K562 (cell line): ENCODE results near the gene SPATS2L. TPM values are rescaled to one million over a fixed set of nuclear protein-coding genes. Genes with fewer than 3 reads are reported as not detected.

Experiments
- ATAC-seq: fragments of 200-7000 bp; cut with Tn5 transposase; 3 replicates; pipeline ENCODE4 v1.9.1; 2020; ENCODE audit warnings: moderate library complexity
- BruUV-seq: library from RNA; stranded (reverse); fragments of 400-500 nt; replicated peaks from 2 replicates; lab custom pipeline; 2021; lab: Mats Ljungman, UMichigan
- CTCF ChIA-PET: fragments of 300-600 bp; formaldehyde crosslinking; extraction: SDS; loops from one replicate; lab custom pipeline; 2021; ENCODE audit warnings: low intra/inter-chr PET ratio; lab: Yijun Ruan, JAX
- POLR2A ChIA-PET: fragments of 300-600, 350-650 bp; sonication (Branson Sonifier 250); formaldehyde crosslinking; extraction: SDS; loops from one replicate; lab custom pipeline; 2021; ENCODE audit warnings: antibody characterized with exemption, inconsistent platforms; lab: Yijun Ruan, JAX
- DNase-seq, 4 experiments: peaks; one replicate each; pipeline versions ENCODE4 v3.0.0 to v3.0.0-alpha.2; 2011 to 2018; ENCODE audit warnings: low spot score in 3 of 4, mixed read lengths in 3 of 4; ENCODE audit errors: extremely low read depth in 1 of 4
- FAIRE-seq: peaks from 2 replicates; lab custom pipeline; 2011; peaks lifted over from hg19 to GRCh38; lab: Jason Lieb, UNC
- H2AFZ ChIP-seq: 2 replicates; pipeline ENCODE4 v1.6.0; 2011; ENCODE audit warnings: low read depth, low read length, control low read depth, inconsistent platforms
- H3K27ac ChIP-seq: fragments of 200-600 bp; 3 replicates; pipeline ENCODE4 v1.8.0; 2011; ENCODE audit warnings: low read depth, mild to moderate bottlenecking, control low read depth, inconsistent platforms, low read length, moderate library complexity, mixed read lengths; ENCODE audit errors: extremely low read depth
- H3K27me3 ChIP-seq, 2 experiments: fragments of 300-600 bp in 1 of 2; 2 replicates in 1 of 2; 3 replicates in 1 of 2; pipeline versions ENCODE4 v1.6.0 to v1.8.0; 2011; ENCODE audit warnings: inconsistent platforms in 2 of 2, low read length in 2 of 2, mild to moderate bottlenecking in 1 of 2, mixed read lengths in 1 of 2, moderate library complexity in 1 of 2; ENCODE audit not compliant: control insufficient read depth in 2 of 2, insufficient read depth in 2 of 2
- H3K36me3 ChIP-seq: fragments of 300-600 bp; 3 replicates; pipeline ENCODE4 v1.8.0; 2011; ENCODE audit warnings: mild to moderate bottlenecking, low read length, inconsistent platforms; ENCODE audit not compliant: control insufficient read depth, insufficient read depth
- H3K4me1 ChIP-seq, 2 experiments: fragments of 200-600 bp in 1 of 2; replicated peaks in 1 of 2; 2 replicates in 1 of 2; 3 replicates in 1 of 2; pipeline versions ENCODE4 v1.5.1 to v1.8.0; 2011; ENCODE audit warnings: inconsistent platforms in 2 of 2, low read length in 2 of 2, mild to moderate bottlenecking in 1 of 2, mixed read lengths in 1 of 2, moderate library complexity in 1 of 2; ENCODE audit not compliant: control insufficient read depth in 2 of 2, insufficient read depth in 2 of 2
- H3K4me2 ChIP-seq: 2 replicates; pipeline ENCODE4 v1.6.1; 2011; ENCODE audit warnings: low read length, control low read depth, inconsistent platforms, mixed read lengths; ENCODE audit not compliant: insufficient read depth
- H3K4me3 ChIP-seq: fragments of 200-600 bp; sonication (generic), shearing (Covaris generic); 2 replicates; pipeline ENCODE4 v1.5.1; 2016; ENCODE audit warnings: control low read depth, inconsistent platforms
- H3K79me2 ChIP-seq: fragments of 200-600 bp; 3 replicates; pipeline ENCODE4 v1.8.0; 2011; ENCODE audit warnings: low read length, inconsistent platforms; ENCODE audit not compliant: control insufficient read depth, insufficient read depth
- H3K9ac ChIP-seq, 2 experiments: 2 replicates each; pipeline versions ENCODE4 v1.6.0 to v1.6.1; 2011; ENCODE audit warnings: low read depth in 2 of 2, low read length in 2 of 2, control low read depth in 1 of 2, inconsistent platforms in 1 of 2, mild to moderate bottlenecking in 1 of 2, mixed read lengths in 1 of 2; ENCODE audit not compliant: insufficient read depth in 1 of 2
- H3K9me1 ChIP-seq: one replicate; pipeline ENCODE4 v1.6.0; 2011; ENCODE audit warnings: inconsistent platforms, mild to moderate bottlenecking, low read length, moderate library complexity; ENCODE audit not compliant: control insufficient read depth, insufficient read depth
- H3K9me3 ChIP-seq: replicated peaks from 2 replicates; pipeline ENCODE4 v1.5.1; 2011; ENCODE audit warnings: low read depth, low read length, inconsistent platforms; ENCODE audit not compliant: control insufficient read depth, insufficient read depth
- H4K20me1 ChIP-seq: replicated peaks from 2 replicates; pipeline ENCODE4 v1.6.1; 2011; ENCODE audit warnings: low read length, inconsistent platforms, mixed read lengths; ENCODE audit not compliant: control insufficient read depth, insufficient read depth
- CEBPG ChIP-seq, 3 experiments: fragments of 200-800 bp in 1 of 3; sonication (Bioruptor generic) in 1 of 3; sonication (generic) in 1 of 3; formaldehyde crosslinking in 1 of 3; IDR thresholded peaks in 2 of 3; conservative IDR thresholded peaks in 1 of 3; 2 replicates each; pipeline versions ENCODE4 v1.6.1 to v1.8.0; 2016 to 2022; ENCODE audit warnings: missing compliant biosample characterization in 2 of 3, missing genetic modification characterization in 2 of 3, mild to moderate bottlenecking in 1 of 3, missing genetic modification reagents in 1 of 3
- FOXP4 ChIP-seq: sonication (generic); formaldehyde crosslinking; IDR thresholded peaks from 2 replicates; pipeline ENCODE4 v1.8.0; 2022; ENCODE audit warnings: mild to moderate bottlenecking, missing genetic modification reagents, borderline replicate concordance
- GABPB1 ChIP-seq: sonication (generic); formaldehyde crosslinking; IDR thresholded peaks from 2 replicates; pipeline ENCODE4 v1.8.0; 2022; ENCODE audit warnings: mild to moderate bottlenecking, missing genetic modification reagents
- JUN ChIP-seq, 2 experiments: sonication (generic) in 1 of 2; formaldehyde crosslinking in 1 of 2; IDR thresholded peaks; 2 replicates each; pipeline versions ENCODE4 v1.6.1 to v1.8.0; 2012 to 2022; ENCODE audit warnings: borderline replicate concordance in 2 of 2, mild to moderate bottlenecking in 2 of 2, improper control_type of control experiment in 1 of 2, low read depth in 1 of 2, low read length in 1 of 2, missing genetic modification reagents in 1 of 2
- WGBS: fragments of 100-300 bp; shearing (Covaris generic); methylation state at CpG from one replicate; pipeline ENCODE4 v1.1.6; 2016; ENCODE audit warnings: low coverage, mixed read lengths; ENCODE audit not compliant: insufficient coverage; ENCODE audit errors: missing lambda C conversion rate; 5-methylcytosine and 5-hydroxymethylcytosine counted together
- in situ Hi-C: fragments of 300-500 bp; cut with MboI; formaldehyde crosslinking; loops from 4 replicates; pipeline ENCODE4 v1.15.0; 2018; ENCODE audit warnings: inconsistent platforms, mixed read lengths
- intact Hi-C: fragments of 100-400 bp; cut with micrococcal nuclease; formaldehyde crosslinking; loops from 2 replicates; pipeline ENCODE4 v1.14.2; 2022
- polyA plus RNA-seq, 8 experiments: library from polyadenylated mRNA; depleted of rRNA in 4 of 8; stranded (reverse) in 5 of 8; unstranded in 3 of 8; fragments of >200 nt; fragmentation: Nextera tagmentation in 2 of 8; fragmentation: Illumina TruSeq in 1 of 8; extraction: Ambion mirVana in 2 of 8; extraction: Trizol in 1 of 8; gene quantifications; 2 replicates each; pipeline versions ENCODE4 v1.2.1 to v1.2.3, GENCODE V29; 2011 to 2014; ENCODE audit warnings: inconsistent platforms in 1 of 8, missing spikeins in 1 of 8
- total RNA-seq, 7 experiments: library from RNA; depleted of rRNA in 6 of 7; stranded (reverse); fragments of >200 nt in 6 of 7; fragmentation: Illumina TruSeq in 2 of 7; extraction: Trizol in 2 of 7; gene quantifications; 2 replicates each; pipeline versions ENCODE4 v1.2.1 to v1.2.3, GENCODE V29; 2011 to 2021; ENCODE audit warnings: low replicate concordance in 1 of 7

Gene SPATS2L
- total and polyA plus RNA-seq, 9 of the 15 experiments (the other 6 are each of a cell fraction or from before 2014, with no cell fraction given), result 11.3 to 41.5 (median 24.9) TPM

DNA sequence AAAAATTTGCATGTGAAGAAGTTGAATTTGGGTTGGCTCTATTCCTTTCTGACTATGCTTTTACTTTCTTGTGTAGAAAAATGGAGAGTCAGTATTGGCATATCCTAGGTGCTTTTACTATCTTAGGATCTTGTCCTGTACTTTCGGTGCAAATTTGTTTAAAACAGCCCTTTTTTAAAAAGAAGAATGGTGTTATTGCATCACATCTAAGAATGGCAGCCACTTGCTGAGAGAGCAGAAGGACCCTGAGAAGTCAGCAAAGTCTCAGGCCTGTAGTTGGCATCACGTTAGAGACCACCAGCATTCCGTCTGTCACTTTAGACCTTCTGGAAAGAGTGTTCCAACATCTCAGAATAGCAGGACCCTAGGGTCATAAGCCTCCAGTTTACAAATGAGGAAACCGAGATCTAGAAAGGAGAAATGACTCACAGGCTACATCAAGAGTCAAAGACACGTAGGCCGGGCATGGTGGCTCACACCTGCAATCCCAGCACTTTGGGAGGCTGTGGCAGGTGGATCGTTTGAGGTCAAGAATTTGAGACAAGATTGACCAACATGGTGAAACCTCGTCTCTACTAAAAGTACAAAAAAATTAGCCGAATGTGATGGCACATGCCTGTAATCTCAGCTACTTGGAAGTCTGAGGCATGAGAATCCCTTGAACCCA lies 42.5 kb downstream of the SPATS2L start:
- Histone ChIP-seq H3K9me1 (no peaks in the 10 kb centered on the region), H3K4me2 (no peak overlapping the region), H2AFZ (no peak overlapping the region), H4K20me1 (no peaks in the 10 kb centered on the region), H3K9me3 (no peaks in the 10 kb centered on the region), H3K27me3 (no peaks in the 10 kb centered on the region), H3K4me3 (no peak overlapping the region), H3K9ac (no peak overlapping the region), H3K79me2 (no peaks in the 10 kb centered on the region), H3K27ac (no peak overlapping the region), H3K4me1 (peaks cover 0 to 4% of the 10 kb centered on the region in 2 experiments; a peak in 1 of 5 replicates), H3K36me3 (no peaks in the 10 kb centered on the region)
- DNase-seq, result no peak
- CTCF ChIA-PET, result no interaction called here
- intact Hi-C loops (no loop called here), in situ Hi-C loops (no loop called here)
- no peak for ATAC-seq
- POLR2A ChIA-PET, result no interaction called here
- WGBS, result 39% methylated on average over 8 of the region's 9 CpGs
- no TSS peak for BruUV-seq
- no peak for FAIRE-seq
- TF ChIP-seq GABPB1 (CRISPR knock-in tag), result no peak
- no peak for TF ChIP-seq CEBPG (CRISPR knock-in tag; IDR thresholded peaks at IDR 0.05)
- 0 out of 4 replicates have a peak, but pooled peaks of 1 of the 2 experiments have one; percentile 10 for TF ChIP-seq CEBPG (tag; conservative IDR thresholded peaks at IDR 0.05 in 1 of 2, IDR thresholded peaks at IDR 0.05 in 1 of 2)
- TF ChIP-seq FOXP4 (CRISPR knock-in tag), result no peak
- TF ChIP-seq JUN (IDR thresholded peaks at IDR 0.05; ENCODE audit: borderline replicate concordance, low read depth, low read length), result no peak
- TF ChIP-seq JUN (CRISPR knock-in tag; IDR thresholded peaks at IDR 0.05; ENCODE audit: borderline replicate concordance), result no peak
